Measurements from ENCODE around the gene JADE3. TPM values are rescaled to one million over a fixed set of nuclear protein-coding genes. Genes with fewer than 3 reads are reported as not detected.

The JADE3 gene
- polyA plus RNA-seq, 1 experiment, result 5.6 TPM

- no peak for TF ChIP-seq CTCF (IDR thresholded peaks at IDR 0.05; ENCODE audit: insufficient read depth, low read depth, low read length)
- CTCF ChIA-PET, result no interaction called here
- POLR2A ChIA-PET, result no interaction called here
- Histone ChIP-seq H3K36me3 (ENCODE audit: control insufficient read depth, insufficient read depth, low read length) (no peaks in the 10 kb centered on the region), H3K4me3 (ENCODE audit: low read depth, low read length) (no peak overlapping the region), H3K27me3 (ENCODE audit: control insufficient read depth, insufficient read depth, low read length) (no peaks in the 10 kb centered on the region)
- no peak for DNase-seq (ENCODE audit: low read depth)
These were observed 10.4 kb downstream of the JADE3 start for GRCh38 chrX:46922611-46923010.

- TF ChIP-seq CTCF (IDR thresholded peaks at IDR 0.05; ENCODE audit: insufficient read depth, low read depth, low read length), result no peak
- H3K36me3 ChIP-seq (ENCODE audit: control insufficient read depth, insufficient read depth, low read length), result no peaks in the 10 kb centered on the region
- H3K4me3 ChIP-seq (ENCODE audit: low read depth, low read length), result no peak overlapping the region
- no peaks in the 10 kb centered on the region for H3K27me3 ChIP-seq (ENCODE audit: control insufficient read depth, insufficient read depth, low read length)
- no peak for DNase-seq (ENCODE audit: low read depth)
- ChIA-PET POLR2A (no interaction called here), CTCF (no interaction called here)
These were observed 15.5 kb downstream of the JADE3 start for GRCh38 chrX:46927718-46928117.

GRCh38 chrX:46929439-46930261 is 17.4 kb downstream of the JADE3 start:
- POLR2A ChIA-PET, result no interaction called here
- no peak for TF ChIP-seq CTCF (IDR thresholded peaks at IDR 0.05; ENCODE audit: insufficient read depth, low read depth, low read length)
- no peaks in the 10 kb centered on the region for H3K36me3 ChIP-seq (ENCODE audit: control insufficient read depth, insufficient read depth, low read length)
- no peak overlapping the region for H3K4me3 ChIP-seq (ENCODE audit: low read depth, low read length)
- DNase-seq (ENCODE audit: low read depth), result no peak
- CTCF ChIA-PET, result interaction anchor here (0.6 kb wide), 1 partner anchor 102 kb away, joined by 3 read pairs; no protein-coding TSS in a partner anchor
- no peaks in the 10 kb centered on the region for H3K27me3 ChIP-seq (ENCODE audit: control insufficient read depth, insufficient read depth, low read length)

- no peak for TF ChIP-seq CTCF (IDR thresholded peaks at IDR 0.05; ENCODE audit: insufficient read depth, low read depth, low read length)
- no peak overlapping the region for H3K4me3 ChIP-seq (ENCODE audit: low read depth, low read length)
- ChIA-PET CTCF (no interaction called here), POLR2A (no interaction called here)
- H3K27me3 ChIP-seq (ENCODE audit: control insufficient read depth, insufficient read depth, low read length), result no peaks in the 10 kb centered on the region
- DNase-seq (ENCODE audit: low read depth), result no peak
- no peaks in the 10 kb centered on the region for H3K36me3 ChIP-seq (ENCODE audit: control insufficient read depth, insufficient read depth, low read length)
These were observed 23.1 kb downstream of the JADE3 start for GRCh38 chrX:46935295-46935694.

GRCh38 chrX:46938589-46938988 is 26.4 kb downstream of the JADE3 start:
- H3K27me3 ChIP-seq (ENCODE audit: control insufficient read depth, insufficient read depth, low read length), result no peaks in the 10 kb centered on the region
- ChIA-PET CTCF (interaction anchor here (1.5 kb wide), 1 partner anchor 14 kb away, joined by 4 read pairs; no protein-coding TSS in a partner anchor), POLR2A (no interaction called here)
- no peak overlapping the region for H3K4me3 ChIP-seq (ENCODE audit: low read depth, low read length)
- DNase-seq (ENCODE audit: low read depth), result no peak
- TF ChIP-seq CTCF (IDR thresholded peaks at IDR 0.05; ENCODE audit: insufficient read depth, low read depth, low read length), result no peak
- H3K36me3 ChIP-seq (ENCODE audit: control insufficient read depth, insufficient read depth, low read length), result no peaks in the 10 kb centered on the region

All from BJ (cell line).